ENCODE results near the gene MYL6.
A peak's percentile ranks its signal among the peaks of the same experiment; 100 is the strongest.

DNA sequence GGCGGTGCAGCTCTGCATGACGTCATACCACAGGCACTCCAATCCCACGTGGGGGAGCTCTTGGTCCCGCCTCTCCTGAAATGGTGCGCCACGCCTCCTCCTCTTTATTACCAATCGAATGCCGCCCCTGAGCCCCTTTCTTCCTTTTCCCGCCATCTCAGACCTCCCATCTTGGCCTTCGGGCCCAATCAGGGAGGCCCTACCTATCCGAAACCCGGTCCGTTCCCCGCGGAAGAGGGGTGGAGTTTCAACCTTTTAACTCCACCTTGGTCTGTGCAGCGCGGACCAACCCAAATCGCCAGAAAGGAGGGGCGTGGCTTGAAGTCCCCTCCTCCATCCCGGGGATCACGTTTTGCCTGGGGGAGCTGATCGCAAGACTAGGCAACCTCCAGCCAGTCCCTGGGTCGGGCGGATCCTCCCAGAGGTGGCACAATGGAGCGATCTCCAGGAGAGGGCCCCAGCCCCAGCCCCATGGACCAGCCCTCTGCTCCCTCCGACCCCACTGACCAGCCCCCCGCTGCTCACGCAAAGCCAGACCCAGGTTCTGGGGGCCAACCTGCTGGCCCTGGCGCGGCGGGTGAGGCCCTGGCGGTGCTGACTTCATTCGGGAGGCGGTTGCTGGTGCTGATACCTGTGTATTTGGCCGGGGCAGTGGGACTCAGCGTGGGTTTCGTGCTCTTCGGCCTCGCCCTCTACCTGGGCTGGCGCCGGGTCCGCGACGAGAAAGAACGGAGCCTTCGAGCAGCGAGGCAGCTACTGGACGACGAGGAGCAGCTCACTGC lies 30.1 kb upstream of the MYL6 start, which contains the start of gene ESYT1:
- peak in 2 of 6 experiments; percentile 8 to 12 for TF ChIP-seq CTCF (IDR thresholded peaks at IDR 0.05)
- peak; percentile 87 to 97 for TF ChIP-seq POLR2A (IDR thresholded peaks at IDR 0.05)
